ENCODE data around the gene PNPLA7. TPM values are rescaled to one million over a fixed set of nuclear protein-coding genes. Genes with fewer than 3 reads are reported as not detected.

PNPLA7 gene
- total and polyA plus RNA-seq, 2 of the 8 experiments (the other 6 are each of a cell fraction or from before 2014, with no cell fraction given), result 0.35 to 0.47 TPM

DNA sequence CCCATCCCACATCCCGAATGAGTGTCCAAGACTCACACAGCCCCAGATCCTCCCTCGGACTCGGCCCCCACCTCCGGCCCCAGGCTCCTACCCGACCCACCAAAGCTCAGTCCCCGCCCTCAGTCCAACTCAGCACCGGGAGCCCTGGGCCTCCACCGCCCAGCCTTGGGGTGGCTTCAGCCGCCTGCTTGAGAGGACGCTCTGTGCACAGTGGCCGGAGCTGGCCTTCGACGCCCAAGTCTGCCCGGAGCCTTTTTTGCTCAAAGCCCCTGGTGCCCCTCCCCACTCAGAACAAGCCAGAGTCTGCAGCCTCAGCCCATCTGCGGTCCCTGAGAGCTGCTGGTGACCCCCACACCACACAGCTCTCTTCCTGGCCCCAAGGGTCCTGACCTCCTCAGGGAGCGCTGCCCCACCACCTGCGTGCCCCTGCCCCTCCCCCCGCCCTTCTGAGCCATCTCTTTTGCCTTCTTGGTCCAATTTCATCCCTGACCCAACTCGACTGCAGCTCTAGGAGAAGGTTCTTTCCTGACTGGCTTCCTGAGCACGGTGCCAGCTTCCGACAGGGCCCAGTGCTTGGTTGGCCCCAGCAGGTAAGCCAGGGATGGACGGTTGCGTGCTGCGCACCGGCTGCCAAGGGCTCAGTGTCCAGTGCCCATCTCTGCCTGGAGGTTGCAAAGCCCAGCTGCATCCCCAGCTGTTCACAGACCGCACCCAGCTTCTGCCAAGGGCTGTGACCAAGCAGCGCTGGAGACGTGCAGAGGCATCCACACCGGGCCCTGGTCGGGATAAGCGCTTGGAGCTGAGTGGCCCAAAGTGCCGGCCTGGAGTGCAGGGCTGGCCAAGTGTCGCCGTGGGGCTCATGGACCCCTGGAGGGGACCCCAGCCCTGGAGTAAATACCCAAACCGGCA is 63.4 kb downstream of the PNPLA7 start (continued):
- TF ChIP-seq, protein P1, sequence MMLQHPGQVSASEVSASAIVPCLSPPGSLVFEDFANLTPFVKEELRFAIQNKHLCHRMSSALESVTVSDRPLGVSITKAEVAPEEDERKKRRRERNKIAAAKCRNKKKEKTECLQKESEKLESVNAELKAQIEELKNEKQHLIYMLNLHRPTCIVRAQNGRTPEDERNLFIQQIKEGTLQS (IDR thresholded peaks at IDR 0.05; ENCODE audit: insufficient read depth, low read depth, low read length), result no peak
- TF ChIP-seq HDAC2 (IDR thresholded peaks at IDR 0.05; ENCODE audit: borderline replicate concordance in 1 of 2, low read depth in 2 of 2, low read length in 2 of 2) (no peak), HDAC6 (IDR thresholded peaks at IDR 0.05; ENCODE audit: low read depth, low read length) (no peak)

Measured in H1 (cell line).